Muscle layer of duodenum (tissue), 2 donors: Measurements from ENCODE around the gene ZSCAN5A.
"Not testable (repeated sequence)": the region's sequence is repeated elsewhere in the genome, so short reads cannot be mapped to it uniquely, and the experiment has no call there.

Experiments used
- H3K27ac ChIP-seq: one replicate; pipeline ENCODE4 v1.7.0; 2013; ENCODE audit warnings: mild to moderate bottlenecking, low read length
- H3K27me3 ChIP-seq: one replicate; pipeline ENCODE4 v1.7.0; 2013; ENCODE audit warnings: low read depth, mild to moderate bottlenecking, control low read depth, low read length
- H3K36me3 ChIP-seq, 2 donors: one replicate each; pipeline ENCODE4 v1.7.0; 2013; ENCODE audit warnings: low read length in 2 of 2, control low read depth in 1 of 2, mild to moderate bottlenecking in 1 of 2; ENCODE audit not compliant: insufficient read depth in 2 of 2, control insufficient read depth in 1 of 2
- H3K4me1 ChIP-seq, 2 donors: one replicate each; pipeline ENCODE4 v1.7.0; 2013; ENCODE audit warnings: low read length in 2 of 2, mild to moderate bottlenecking in 2 of 2, control low read depth in 1 of 2, moderate library complexity in 1 of 2; ENCODE audit not compliant: insufficient read depth in 2 of 2, control insufficient read depth in 1 of 2
- H3K4me3 ChIP-seq, 2 donors: one replicate each; pipeline ENCODE4 v1.7.0; 2013; ENCODE audit warnings: low read length in 2 of 2, low read depth in 1 of 2, mild to moderate bottlenecking in 1 of 2
- H3K9me3 ChIP-seq, 2 donors: one replicate each; pipeline ENCODE4 v1.7.0; 2013; ENCODE audit warnings: low read length in 2 of 2, control low read depth in 1 of 2, mild to moderate bottlenecking in 1 of 2; ENCODE audit not compliant: control insufficient read depth in 1 of 2
- donor health status: healthy.

The ZSCAN5A gene

GRCh38 chr19:56269348-56269747, 45.3 kb downstream of the ZSCAN5A start:
- Histone ChIP-seq H3K27ac (no peak overlapping the region), H3K36me3 (no peaks in the 10 kb centered on the region), H3K4me1 (no peaks in the 10 kb centered on the region), H3K27me3 (no peaks in the 10 kb centered on the region), H3K4me3 (no peak overlapping the region), H3K9me3 (no peaks in the 10 kb centered on the region)

- Histone ChIP-seq H3K36me3 (no peaks in the 10 kb centered on the region), H3K4me1 (no peaks in the 10 kb centered on the region), H3K27ac (no peak overlapping the region), H3K27me3 (no peaks in the 10 kb centered on the region), H3K9me3 (no peaks in the 10 kb centered on the region), H3K4me3 (no peak overlapping the region)
Measured at GRCh38 chr19:56266051-56266450, 48.6 kb downstream of the ZSCAN5A start.

- no peaks in the 10 kb centered on the region for H3K27me3 ChIP-seq
- no peaks in the 10 kb centered on the region for H3K4me1 ChIP-seq
- no peak overlapping the region for H3K4me3 ChIP-seq
- no peaks in the 10 kb centered on the region for H3K9me3 ChIP-seq
- no peaks in the 10 kb centered on the region for H3K36me3 ChIP-seq
- no peak overlapping the region for H3K27ac ChIP-seq
Measured at GRCh38 chr19:56263319-56263718, 51.3 kb downstream of the ZSCAN5A start.

- H3K27me3 ChIP-seq, H3K4me1 ChIP-seq, H3K9me3 ChIP-seq, H3K36me3 ChIP-seq, H3K27ac ChIP-seq, H3K4me3 ChIP-seq: not testable (repeated sequence)
Measured at GRCh38 chr19:56261932-56262331, 52.7 kb downstream of the ZSCAN5A start.

- Histone ChIP-seq H3K36me3 (no peaks in the 10 kb centered on the region), H3K27me3 (no peaks in the 10 kb centered on the region), H3K9me3 (no peaks in the 10 kb centered on the region), H3K27ac (no peak overlapping the region), H3K4me3 (no peak overlapping the region), H3K4me1 (no peaks in the 10 kb centered on the region)
Measured at GRCh38 chr19:56261145-56261544, 53.5 kb downstream of the ZSCAN5A start.

GRCh38 chr19:56258272-56258671, 56.4 kb downstream of the ZSCAN5A start:
- Histone ChIP-seq H3K27me3 (no peaks in the 10 kb centered on the region), H3K36me3 (no peaks in the 10 kb centered on the region), H3K4me1 (no peaks in the 10 kb centered on the region), H3K27ac (no peak overlapping the region), H3K9me3 (no peaks in the 10 kb centered on the region), H3K4me3 (no peak overlapping the region)

GRCh38 chr19:56253737-56254136, 60.9 kb downstream of the ZSCAN5A start:
- Histone ChIP-seq H3K4me1 (no peaks in the 10 kb centered on the region), H3K9me3 (no peaks in the 10 kb centered on the region), H3K36me3 (no peaks in the 10 kb centered on the region), H3K27me3 (no peaks in the 10 kb centered on the region), H3K27ac (no peak overlapping the region), H3K4me3 (no peak overlapping the region)

GRCh38 chr19:56252699-56253422, 61.8 kb downstream of the ZSCAN5A start:
- H3K27ac ChIP-seq: no peak overlapping the region
- H3K4me3 ChIP-seq: no peak overlapping the region
- no peaks in the 10 kb centered on the region for H3K36me3 ChIP-seq
- no peaks in the 10 kb centered on the region for H3K4me1 ChIP-seq
- H3K27me3 ChIP-seq: no peaks in the 10 kb centered on the region
- no peaks in the 10 kb centered on the region for H3K9me3 ChIP-seq

- H3K36me3 ChIP-seq, H3K27me3 ChIP-seq, H3K4me3 ChIP-seq, H3K27ac ChIP-seq, H3K9me3 ChIP-seq, H3K4me1 ChIP-seq: not testable (repeated sequence)
Measured at GRCh38 chr19:56248736-56249338, 65.8 kb downstream of the ZSCAN5A start.

- not testable (repeated sequence) for H3K4me1 ChIP-seq, H3K9me3 ChIP-seq, H3K27ac ChIP-seq, H3K4me3 ChIP-seq, H3K36me3 ChIP-seq, H3K27me3 ChIP-seq
Measured at GRCh38 chr19:56245764-56246163, 68.9 kb downstream of the ZSCAN5A start.

GRCh38 chr19:56245121-56245740, 69.4 kb downstream of the ZSCAN5A start:
- Histone ChIP-seq H3K4me1 (no peaks in the 10 kb centered on the region), H3K27me3 (no peaks in the 10 kb centered on the region), H3K4me3 (no peak overlapping the region), H3K9me3 (no peaks in the 10 kb centered on the region), H3K27ac (no peak overlapping the region), H3K36me3 (no peaks in the 10 kb centered on the region)
